ENCODE results near the gene SNX24. TPM values are rescaled to one million over a fixed set of nuclear protein-coding genes. Genes with fewer than 3 reads are reported as not detected.

SNX24 gene
- total RNA-seq, 1 experiment from 2014 or later: 10.8 TPM

GRCh38 chr5:123035918-123036390, 190.5 kb downstream of the SNX24 start (continued):
- TF ChIP-seq REST (IDR thresholded peaks at IDR 0.05; ENCODE audit: low read depth) (no peak), CBX3 (IDR thresholded peaks at IDR 0.05; ENCODE audit: low read depth) (no peak), ELF1 (IDR thresholded peaks at IDR 0.05; ENCODE audit: borderline replicate concordance, low read depth) (no peak), POLR2AphosphoS5 (IDR thresholded peaks at IDR 0.05; ENCODE audit: low read depth, low read length) (no peak), CEBPB (IDR thresholded peaks at IDR 0.05; ENCODE audit: low read depth) (no peak)

GRCh38 chr5:123036391-123037103, 191.1 kb downstream of the SNX24 start, which contains the start of gene PPIC:
Gene PPIC, minus strand, starts transcription at chr5:123036725. Its CDS starts 100 bp downstream, at chr5:123036625.
- H3K4me3 ChIP-seq (replicated peaks in 1 of 2; ENCODE audit: low read depth in 1 of 2, low read length in 2 of 2): peak within 1 kb of the TSS; percentile 72
- BruUV-seq (replicated peaks): no TSS peak
- no peaks in the 10 kb centered on the region for H3K9me3 ChIP-seq (ENCODE audit: control insufficient read depth in 1 of 2, insufficient read depth in 1 of 2, low read depth in 1 of 2, low read length in 2 of 2)
- no peaks in the 10 kb centered on the region for H3K79me2 ChIP-seq (ENCODE audit: insufficient read depth, low read length)
- H4K20me1 ChIP-seq (ENCODE audit: insufficient read depth): no peaks in the 10 kb centered on the region
- H3K27me3 ChIP-seq (ENCODE audit: insufficient read depth, low read length): no peaks in the 10 kb centered on the region
- ChIA-PET RAD21 (ENCODE audit: low non-redundant PET in 1 of 2, low total read pairs in 2 of 2, uncharacterized antibody in 2 of 2, unreplicated experiment in 2 of 2) (no interaction called here), POLR2A (no interaction called here), CTCF (no interaction called here)
- H3K9ac ChIP-seq (ENCODE audit: low read length): peak within 1 kb of the TSS; percentile 65
- H3K4me2 ChIP-seq (ENCODE audit: low read length): peak within 1 kb of the TSS; percentile 89
- H3K36me3 ChIP-seq (ENCODE audit: control insufficient read depth in 1 of 2, insufficient read depth in 2 of 2, low read length in 2 of 2): no peaks in the 10 kb centered on the region
- DNase-seq (ENCODE audit: low read depth, low spot score): peak; percentile 64
- intact Hi-C loops (cut with micrococcal nuclease): no loop called here
- peak within 1 kb of the TSS; percentile 83 for H3K27ac ChIP-seq (ENCODE audit: low read depth, low read length)
- H3K4me1 ChIP-seq (ENCODE audit: control insufficient read depth in 1 of 2, insufficient read depth in 2 of 2, low read length in 2 of 2): peaks cover 9 to 21% of the 10 kb centered on the region in 2 experiments; a peak in 3 of 4 replicates
- peak within 1 kb of the TSS; percentile 65 for H2AFZ ChIP-seq (ENCODE audit: low read depth, low read length, poor library complexity, severe bottlenecking)
- H3K9me2 ChIP-seq (ENCODE audit: insufficient read depth): no peaks in the 10 kb centered on the region
- peak; percentile 84 for ATAC-seq
- TF ChIP-seq POLR2AphosphoS5 (IDR thresholded peaks at IDR 0.05; ENCODE audit: low read depth, low read length) (peak; percentile 86), ELF1 (IDR thresholded peaks at IDR 0.05; ENCODE audit: borderline replicate concordance, low read depth) (0 out of 2 replicates have a peak, but pooled peaks have one; percentile 32), CTCF (IDR thresholded peaks at IDR 0.05 in 2 of 3, conservative IDR thresholded peaks at IDR 0.05 in 1 of 3; ENCODE audit: borderline replicate concordance in 1 of 3, insufficient read depth in 1 of 3, low read depth in 2 of 3, low read length in 2 of 3) (no peak), CBX3 (IDR thresholded peaks at IDR 0.05; ENCODE audit: low read depth) (no peak; the same call in 1 of the 2 replicates), FOSL1 (IDR thresholded peaks at IDR 0.05; ENCODE audit: low read depth) (no peak), ZBTB33 (IDR thresholded peaks at IDR 0.05; ENCODE audit: extremely low read depth, insufficient replicate concordance, low read length) (no peak), YY1 (IDR thresholded peaks at IDR 0.05; ENCODE audit: extremely low read depth, insufficient replicate concordance, low read depth, low read length) (peak; percentile 12), RAD21 (IDR thresholded peaks at IDR 0.05; ENCODE audit: low read depth) (0 out of 2 replicates have a peak, but pooled peaks have one; percentile 10), POLR2A (IDR thresholded peaks at IDR 0.05; ENCODE audit: borderline replicate concordance, extremely low read depth, insufficient read depth, insufficient read length) (peak; percentile 65), CEBPB (IDR thresholded peaks at IDR 0.05; ENCODE audit: low read depth) (no peak), EZH2 (IDR thresholded peaks at IDR 0.05) (no peak), ZNF274 (IDR thresholded peaks at IDR 0.05; ENCODE audit: low read depth, low read length) (no peak)
- TF ChIP-seq, protein P1, sequence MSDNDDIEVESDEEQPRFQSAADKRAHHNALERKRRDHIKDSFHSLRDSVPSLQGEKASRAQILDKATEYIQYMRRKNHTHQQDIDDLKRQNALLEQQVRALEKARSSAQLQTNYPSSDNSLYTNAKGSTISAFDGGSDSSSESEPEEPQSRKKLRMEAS (IDR thresholded peaks at IDR 0.05): no peak
- TF ChIP-seq, protein P2, sequence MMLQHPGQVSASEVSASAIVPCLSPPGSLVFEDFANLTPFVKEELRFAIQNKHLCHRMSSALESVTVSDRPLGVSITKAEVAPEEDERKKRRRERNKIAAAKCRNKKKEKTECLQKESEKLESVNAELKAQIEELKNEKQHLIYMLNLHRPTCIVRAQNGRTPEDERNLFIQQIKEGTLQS (IDR thresholded peaks at IDR 0.05): no peak
